Germinal center (tissue), 1 donor: ENCODE measurements around the gene CORIN.

Experiments
- DNase-seq: peaks from one replicate; pipeline ENCODE4 v3.0.0; 2012; ENCODE audit warnings: mixed read lengths, low spot score

The CORIN gene

DNA sequence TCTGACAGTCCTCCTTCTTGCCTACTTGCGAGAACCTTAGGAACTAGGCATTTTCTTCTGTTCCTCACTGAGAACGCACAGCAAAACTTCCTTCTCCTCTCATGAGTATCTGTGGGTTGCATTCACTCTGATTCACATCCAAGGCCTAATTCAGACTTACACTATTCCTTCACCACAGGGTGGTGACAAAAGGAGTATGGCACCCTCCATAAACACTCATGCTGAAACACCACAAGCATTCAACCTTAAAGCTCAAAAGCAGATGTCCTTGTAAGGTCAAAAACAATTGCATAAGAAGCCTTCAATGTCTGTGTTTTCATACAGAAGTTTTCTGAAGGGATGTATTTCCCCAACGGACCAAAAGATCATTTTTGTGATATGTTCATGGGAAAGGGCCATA lies 147.3 kb downstream of the CORIN start:
- no peak for DNase-seq

DNA sequence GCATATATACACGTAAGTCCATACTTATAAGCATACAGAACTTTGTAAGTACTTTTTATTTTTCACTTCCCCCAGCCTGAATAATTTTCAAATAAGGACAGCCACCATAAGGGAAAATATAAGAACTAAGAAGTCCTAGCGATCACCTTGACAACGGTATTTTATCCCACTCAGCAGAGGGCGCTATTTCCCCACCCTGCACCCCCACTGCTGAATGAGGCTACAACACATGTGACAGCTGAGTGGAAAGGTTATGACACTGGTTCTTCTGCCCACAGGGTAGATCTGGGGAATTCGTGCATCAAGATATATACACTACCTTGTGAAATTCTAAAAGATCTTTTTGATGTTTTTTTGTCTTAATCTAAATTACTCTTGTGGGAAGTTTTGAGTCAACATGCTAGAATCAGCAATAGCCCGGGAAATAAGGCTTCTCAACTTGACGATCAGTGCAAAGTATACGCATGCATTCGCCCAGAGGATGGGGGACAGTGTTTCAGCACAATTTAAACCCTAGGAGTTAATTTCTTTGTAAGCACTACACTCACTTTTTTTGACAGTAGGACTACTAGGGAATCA lies 151.5 kb downstream of the CORIN start:
- DNase-seq: peak; percentile 47

DNA sequence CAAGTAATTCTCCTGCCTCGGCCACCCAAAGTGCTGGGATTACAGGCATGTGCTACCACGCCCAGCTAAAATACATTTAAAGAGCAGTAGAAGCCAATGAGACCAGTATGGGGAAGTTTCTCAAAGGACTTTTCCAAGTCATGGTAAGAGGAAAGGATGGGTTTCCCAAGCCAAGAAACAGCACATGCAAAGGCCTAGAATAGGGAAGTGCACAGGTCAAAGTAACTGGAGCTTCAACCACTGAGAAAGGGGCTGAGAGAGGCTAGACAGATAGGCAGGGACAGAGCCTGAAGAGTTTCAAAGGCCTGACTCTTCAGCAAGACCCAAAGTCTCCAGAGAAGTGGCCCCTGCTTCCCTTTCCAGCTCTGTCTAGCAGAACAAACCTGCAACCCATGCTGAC lies 162.1 kb downstream of the CORIN start:
- DNase-seq: no peak

DNA sequence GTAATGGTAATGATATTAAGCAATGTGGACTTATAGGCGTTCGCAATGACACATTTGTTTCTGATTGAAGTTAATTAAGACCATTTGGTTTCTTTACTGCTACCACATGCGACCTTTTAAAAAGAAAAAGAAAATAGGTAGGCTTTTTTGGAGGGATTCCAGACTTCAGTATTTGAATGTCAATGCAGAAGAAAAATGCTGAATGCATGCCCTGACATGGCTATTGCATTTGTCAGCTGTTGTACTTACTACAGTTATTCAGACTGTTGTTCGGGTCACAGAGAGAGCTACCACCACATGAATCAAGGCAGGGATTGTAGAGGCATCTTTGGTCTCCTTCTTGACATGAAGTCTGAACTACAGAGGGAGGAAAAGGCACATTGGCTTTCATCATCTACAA lies 163.7 kb downstream of the CORIN start:
- DNase-seq: no peak

DNA sequence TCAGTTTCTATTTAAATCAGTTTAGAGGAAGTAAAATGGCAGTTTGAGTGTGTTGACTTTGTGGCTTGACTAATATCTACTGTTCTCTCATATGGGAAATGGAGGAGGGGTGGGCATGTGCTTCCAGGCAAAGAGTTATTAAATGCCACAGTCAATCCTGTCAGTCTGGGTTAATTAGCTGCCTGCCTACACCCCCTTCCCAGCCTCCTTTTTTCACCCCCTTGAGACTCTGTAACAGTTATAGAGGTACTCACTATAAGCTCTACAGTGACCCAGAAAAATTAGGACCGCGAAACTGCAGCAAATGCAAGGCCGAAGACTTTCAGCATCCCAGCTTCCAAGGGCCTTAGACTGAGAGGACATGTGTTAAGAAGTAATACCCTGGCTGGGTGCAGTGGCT lies 165.2 kb downstream of the CORIN start:
- no peak for DNase-seq

GRCh38 chr4:47669946-47670345 lies 167.9 kb downstream of the CORIN start:
- no peak for DNase-seq

- DNase-seq: peak; percentile 29
These were observed 169.0 kb downstream of the CORIN start for GRCh38 chr4:47668810-47669408.

DNA sequence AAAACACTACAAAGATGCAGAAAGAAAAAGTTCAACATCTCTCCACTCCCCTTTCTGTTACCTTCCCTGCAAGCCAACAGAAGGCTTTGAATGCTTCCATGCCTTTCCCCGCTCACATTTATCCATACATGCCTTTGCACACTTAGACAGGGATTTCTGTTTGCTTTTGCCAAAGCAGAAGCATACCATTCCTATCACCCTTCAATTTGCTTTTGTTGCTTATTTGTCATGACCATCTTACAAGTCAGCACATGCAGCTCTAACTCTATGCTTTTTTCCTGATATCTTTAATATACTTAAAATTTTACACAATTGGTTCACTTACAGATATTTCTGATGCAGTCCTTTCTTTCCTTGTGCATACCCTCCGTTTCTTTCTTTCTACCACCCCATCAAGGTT lies 169.6 kb downstream of the CORIN start:
- DNase-seq: no peak

DNA sequence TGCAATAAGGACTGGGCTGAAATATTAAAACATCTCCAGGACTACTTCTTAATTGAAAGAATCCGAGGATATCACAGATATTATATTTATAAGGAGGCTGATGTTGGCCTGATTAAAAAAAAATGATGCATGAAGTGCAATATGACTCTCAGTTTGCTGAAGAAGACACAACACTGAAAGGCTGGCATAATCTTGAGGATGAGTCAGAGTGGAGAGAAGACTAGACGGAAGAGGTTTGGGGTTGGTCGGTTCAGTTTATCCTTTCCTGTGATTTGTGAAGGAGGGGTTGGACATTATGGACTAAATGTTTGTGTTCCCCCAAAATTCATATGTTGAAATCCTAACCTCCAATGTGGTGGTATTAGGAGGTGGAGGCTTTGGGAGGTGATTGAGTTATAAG lies 170.3 kb downstream of the CORIN start:
- no peak for DNase-seq

DNA sequence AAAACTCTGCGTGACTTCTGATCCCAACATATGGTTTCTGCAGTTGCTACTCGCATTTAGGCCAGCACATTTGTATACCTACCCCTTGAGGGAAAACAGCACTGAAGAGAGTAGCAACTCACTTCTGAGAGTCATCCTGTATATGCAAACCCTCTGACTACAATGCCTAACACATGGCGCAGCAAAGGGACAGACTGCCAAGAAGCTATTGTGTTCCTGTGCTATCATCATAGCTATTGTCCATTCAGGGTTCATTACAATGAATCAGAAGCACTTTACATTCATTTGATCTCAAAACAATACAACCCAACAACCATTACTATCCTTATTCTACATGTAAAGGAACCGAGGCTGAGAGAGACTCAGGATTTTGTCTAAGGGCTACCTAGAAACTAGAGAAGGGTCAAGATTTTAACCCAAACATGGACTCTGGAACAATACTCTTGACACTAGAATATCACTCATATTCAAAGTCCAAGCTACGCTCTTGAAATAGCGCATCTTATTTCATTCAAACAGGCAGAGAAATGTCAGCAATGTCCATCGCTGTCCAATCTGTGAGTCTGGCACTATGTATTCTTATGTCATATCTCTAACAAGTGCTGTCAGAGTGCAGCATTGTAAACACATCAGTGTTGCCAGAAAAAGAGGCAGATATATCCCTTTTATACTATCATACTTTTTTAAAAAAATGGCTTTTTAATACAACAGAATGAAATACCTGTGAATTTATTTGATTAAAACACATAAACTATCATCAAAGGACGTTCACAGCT lies 173.6 kb downstream of the CORIN start:
- DNase-seq: no peak

GRCh38 chr4:47662975-47663374 lies 174.9 kb downstream of the CORIN start:
- no peak for DNase-seq

- no peak for DNase-seq
These were observed 176.1 kb downstream of the CORIN start for GRCh38 chr4:47661741-47662140.

DNA sequence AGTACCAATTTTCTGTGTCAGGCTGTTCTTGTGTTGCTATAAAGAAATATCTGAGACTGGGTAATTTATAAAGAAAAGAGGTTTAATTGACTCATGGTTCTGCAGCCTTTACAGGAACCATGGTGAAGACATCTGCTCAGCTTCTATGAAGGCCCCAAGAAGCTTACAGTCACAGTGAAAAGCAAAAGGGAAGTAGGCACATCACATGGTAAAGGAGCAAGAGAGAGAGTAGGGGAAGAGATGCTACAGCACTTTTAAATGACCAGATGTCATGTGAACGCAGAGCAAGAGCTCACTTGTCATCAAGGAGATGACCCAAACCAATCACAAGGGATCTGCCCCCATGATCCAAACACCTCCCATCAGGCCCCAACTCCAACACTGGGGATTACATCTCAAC lies 178.5 kb downstream of the CORIN start:
- no peak for DNase-seq

DNA sequence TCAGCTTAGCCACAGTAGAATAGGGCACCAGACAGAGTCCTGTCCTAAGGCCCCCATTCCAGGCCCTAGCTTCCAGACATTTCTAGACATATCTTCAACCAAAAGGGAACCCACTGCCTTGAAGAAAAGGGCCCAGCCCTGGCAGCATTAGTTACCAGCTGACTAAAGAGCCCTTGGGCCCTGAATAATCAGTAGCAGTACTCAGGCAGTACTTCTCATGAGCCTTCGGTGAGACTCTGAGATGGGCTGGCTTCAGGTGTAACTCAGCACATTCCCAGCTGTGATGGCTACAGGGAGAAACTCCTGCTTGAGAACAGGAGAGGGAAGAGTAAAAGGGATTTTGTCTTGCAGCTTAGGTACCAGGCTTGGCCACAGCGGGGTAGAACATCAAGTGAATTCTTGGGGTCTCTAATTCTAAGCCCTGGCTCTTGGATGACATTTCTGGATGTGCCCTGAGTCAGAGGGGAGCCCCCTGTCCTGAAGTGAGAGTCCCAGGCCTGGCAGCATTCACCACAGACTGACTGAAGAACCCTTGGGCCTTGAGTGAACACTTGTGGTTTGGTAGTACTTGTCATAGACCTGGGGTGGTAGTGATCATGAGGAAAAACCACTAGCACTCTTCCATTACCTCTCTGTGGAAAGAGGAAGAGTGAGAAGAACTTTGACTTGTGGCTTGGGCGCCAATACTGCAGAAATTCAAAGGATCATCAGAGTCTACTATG lies 182.7 kb downstream of the CORIN start:
- DNase-seq: no peak

DNA sequence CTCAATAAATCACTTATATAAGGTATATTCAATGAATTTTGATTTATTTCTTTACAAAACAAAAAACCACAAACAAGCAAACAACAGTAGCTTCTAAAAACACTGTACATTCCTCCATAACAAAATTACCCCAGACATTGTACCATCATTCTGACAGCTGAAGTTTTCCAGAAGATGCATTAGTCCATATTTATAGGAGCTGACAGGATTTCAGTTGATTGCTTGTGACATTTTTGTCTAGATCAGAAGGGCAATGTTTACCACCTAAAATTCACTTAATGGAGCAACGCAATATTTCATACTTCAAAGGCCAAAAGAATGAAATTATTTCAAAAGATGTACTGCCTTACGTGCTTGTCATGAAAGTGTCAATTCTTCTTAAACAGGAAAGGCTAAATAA lies 185.8 kb downstream of the CORIN start:
- DNase-seq: no peak

GRCh38 chr4:47651231-47651630 lies 186.6 kb downstream of the CORIN start:
- peak; percentile 11 for DNase-seq

DNA sequence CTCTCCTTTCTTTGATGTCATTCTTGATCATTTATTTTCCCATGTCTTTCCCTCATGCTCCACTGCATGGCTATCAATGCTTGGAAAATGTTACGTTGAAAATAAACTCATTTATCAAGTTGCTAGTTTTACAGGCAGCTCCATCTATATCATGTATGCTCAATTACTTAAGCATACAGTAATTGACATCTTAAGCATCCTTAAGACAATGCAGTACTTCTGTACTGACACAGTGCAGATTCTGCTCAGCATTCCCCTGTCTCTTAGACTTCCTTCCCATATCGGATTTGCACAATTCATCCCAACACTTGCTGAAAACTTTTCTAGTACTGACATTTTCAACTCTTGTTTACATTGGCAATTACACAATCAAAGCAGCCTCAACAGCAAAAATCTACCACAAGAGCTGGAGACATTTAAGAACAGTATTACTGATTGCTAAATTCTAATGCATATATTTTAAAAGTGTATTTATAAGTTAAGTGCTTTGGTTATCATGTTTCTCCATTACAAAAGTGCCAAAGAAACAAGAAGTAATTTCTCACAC lies 187.2 kb downstream of the CORIN start:
- DNase-seq: no peak

- no peak for DNase-seq
These were observed 190.3 kb downstream of the CORIN start for GRCh38 chr4:47647544-47647943.

- no peak for DNase-seq
These were observed 190.8 kb downstream of the CORIN start for GRCh38 chr4:47647029-47647428.

GRCh38 chr4:47646372-47646771 lies 191.5 kb downstream of the CORIN start:
- no peak for DNase-seq

GRCh38 chr4:47643845-47644244 lies 194.0 kb downstream of the CORIN start:
- no peak for DNase-seq

DNA sequence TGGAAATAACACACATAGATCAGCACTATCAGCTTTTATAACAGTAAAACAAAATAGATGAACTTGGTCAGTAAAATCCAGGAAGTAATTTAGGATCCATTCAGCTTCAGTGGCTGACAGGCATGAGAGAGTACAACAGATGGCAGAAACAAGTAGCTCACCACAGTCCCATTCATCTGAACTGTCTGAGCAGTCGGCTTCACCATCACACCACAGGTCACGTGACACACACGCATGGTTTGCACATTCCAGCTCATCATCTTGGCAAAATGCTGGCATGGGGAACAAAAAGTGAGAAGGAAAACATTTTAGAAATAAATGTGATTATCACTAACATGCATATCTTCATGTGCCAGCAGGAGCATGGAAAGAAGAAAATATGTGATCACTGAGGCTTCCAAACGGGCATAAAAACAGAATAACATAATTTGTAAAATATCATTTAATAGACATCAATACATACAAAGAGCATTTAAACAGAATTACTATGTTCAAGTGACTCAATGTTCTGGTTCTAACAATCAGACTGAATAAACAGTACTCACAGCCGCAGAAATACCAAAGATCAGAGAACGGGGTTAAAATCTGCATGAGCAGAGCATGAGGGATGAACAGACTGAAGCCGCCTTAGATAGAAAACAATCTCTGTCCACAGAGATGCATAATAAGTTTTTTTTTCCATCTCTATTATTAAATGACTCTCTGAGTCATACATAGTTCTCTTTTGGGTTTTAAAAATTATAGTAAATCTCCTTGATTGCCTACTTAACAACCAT lies 194.7 kb downstream of the CORIN start:
- no peak for DNase-seq
